HG02610 (cell line): ENCODE data around the gene MMAA.
"Not testable (repeated sequence)": the region's sequence is repeated elsewhere in the genome, so short reads cannot be mapped to it uniquely, and the experiment has no call there.

ENCODE experiments used
- ATAC-seq: cut with Tn5 transposase; IDR thresholded peaks from one replicate; pipeline ENCODE4 v1.9.1; 2021; ENCODE audit warnings: mild to moderate bottlenecking, moderate library complexity; ENCODE audit not compliant: unreplicated experiment

The MMAA gene

GRCh38 chr4:145618932-145619638, at the start of gene MMAA:
Gene MMAA (plus strand): TSS chr4:145619385. CDS start chr4:145639140, 19,755 bp downstream.
- ATAC-seq: peak; percentile 91

- ATAC-seq: not testable (repeated sequence)
Observed at GRCh38 chr4:145574546-145574945, 44.6 kb upstream of the MMAA start.

GRCh38 chr4:145580906-145581305, 38.3 kb upstream of the MMAA start:
- ATAC-seq: no peak

GRCh38 chr4:145583191-145584055, 35.8 kb upstream of the MMAA start:
- no peak for ATAC-seq

- peak; percentile 68 for ATAC-seq
Observed at GRCh38 chr4:145587088-145587754, 32.0 kb upstream of the MMAA start.

GRCh38 chr4:145589381-145589780, 29.8 kb upstream of the MMAA start:
- not testable (repeated sequence) for ATAC-seq

GRCh38 chr4:145589916-145590702, 29.1 kb upstream of the MMAA start:
- ATAC-seq: no peak

- no peak for ATAC-seq
Observed at GRCh38 chr4:145602129-145602760, 16.9 kb upstream of the MMAA start.

- ATAC-seq: no peak
Observed at GRCh38 chr4:145605941-145606340, 13.2 kb upstream of the MMAA start.

GRCh38 chr4:145609481-145610427, 9.4 kb upstream of the MMAA start:
- peak; percentile 67 for ATAC-seq

- no peak for ATAC-seq
Observed at GRCh38 chr4:145613566-145614232, 5.5 kb upstream of the MMAA start.

- no peak for ATAC-seq
Observed at GRCh38 chr4:145614233-145614610, 5.0 kb upstream of the MMAA start.

- ATAC-seq: no peak
Observed at GRCh38 chr4:145618210-145618931, 814 bp upstream of the MMAA start.

GRCh38 chr4:145619639-145619996, 433 bp downstream of the MMAA start:
- ATAC-seq: peak; percentile 43

GRCh38 chr4:145622067-145622466, 2.9 kb downstream of the MMAA start:
- ATAC-seq: not testable (repeated sequence)

GRCh38 chr4:145623831-145624230, 4.6 kb downstream of the MMAA start:
- ATAC-seq: peak; percentile 29

GRCh38 chr4:145625677-145626622, 6.8 kb downstream of the MMAA start:
- ATAC-seq: no peak
